ENCODE data around the gene NME1. TPM values are rescaled to one million over a fixed set of nuclear protein-coding genes. Genes with fewer than 3 reads are reported as not detected.
A peak's percentile ranks its signal among the peaks of the same experiment; 100 is the strongest.

Gene NME1
- total and polyA plus RNA-seq, 9 of the 15 experiments (the other 6 are each of a cell fraction or from before 2014, with no cell fraction given) = 449 to 1,588 (median 604) TPM

GRCh38 chr17:51120739-51121619, 32.4 kb upstream of the NME1 start, which contains the start of gene SPAG9 (continued):
- TF ChIP-seq SMARCB1 (IDR thresholded peaks at IDR 0.05; ENCODE audit: insufficient read length, low read depth) = no peak
- peak; percentile 43 for TF ChIP-seq SMAD1 (IDR thresholded peaks at IDR 0.05; ENCODE audit: low read depth, low read length, partially characterized antibody)
- no peak for TF ChIP-seq CREB3 (tag; conservative IDR thresholded peaks at IDR 0.05; ENCODE audit: low read depth)
- peak; percentile 17 for TF ChIP-seq KDM5B (IDR thresholded peaks at IDR 0.05; ENCODE audit: insufficient replicate concordance, low read depth, low read length)
- TF ChIP-seq GTF3C2 (IDR thresholded peaks at IDR 0.05; ENCODE audit: borderline replicate concordance, extremely low read depth, insufficient read length) = no peak
- TF ChIP-seq CHD1 (IDR thresholded peaks at IDR 0.05; ENCODE audit: low read length) = peak; percentile 84
- peak; percentile 29 for TF ChIP-seq RBFOX2 (IDR thresholded peaks at IDR 0.05; ENCODE audit: low read depth, low read length)
- no peak for TF ChIP-seq CBX2 (IDR thresholded peaks at IDR 0.05; ENCODE audit: insufficient read depth, low read length, poor library complexity, severe bottlenecking)
- no peak for TF ChIP-seq ZEB2 (IDR thresholded peaks at IDR 0.05)
- TF ChIP-seq MBD2 (IDR thresholded peaks at IDR 0.05; ENCODE audit: borderline replicate concordance, low read depth) = peak; percentile 72
- TF ChIP-seq ZFX (CRISPR knock-in tag; IDR thresholded peaks at IDR 0.05) = peak; percentile 63; the same call in 1 of the 2 replicates
- TF ChIP-seq, protein P1, sequence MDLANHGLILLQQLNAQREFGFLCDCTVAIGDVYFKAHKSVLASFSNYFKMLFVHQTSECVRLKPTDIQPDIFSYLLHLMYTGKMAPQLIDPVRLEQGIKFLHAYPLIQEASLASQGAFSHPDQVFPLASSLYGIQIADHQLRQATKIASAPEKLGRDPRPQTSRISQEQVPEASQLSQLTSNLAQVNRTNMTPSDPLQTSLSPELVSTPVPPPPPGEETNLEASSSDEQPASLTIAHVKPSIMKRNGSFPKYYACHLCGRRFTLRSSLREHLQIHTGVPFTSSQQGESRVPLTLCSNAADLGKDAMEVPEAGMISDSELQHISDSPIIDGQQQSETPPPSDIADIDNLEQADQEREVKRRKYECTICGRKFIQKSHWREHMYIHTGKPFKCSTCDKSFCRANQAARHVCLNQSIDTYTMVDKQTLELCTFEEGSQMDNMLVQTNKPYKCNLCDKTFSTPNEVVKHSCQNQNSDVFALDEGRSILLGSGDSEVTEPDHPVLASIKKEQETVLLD (IDR thresholded peaks at IDR 0.05) = no peak
- TF ChIP-seq RREB1 (CRISPR knock-in tag; IDR thresholded peaks at IDR 0.05) = no peak
- no peak for TF ChIP-seq ZKSCAN8 (CRISPR knock-in tag; IDR thresholded peaks at IDR 0.05)
- TF ChIP-seq MCM2 (IDR thresholded peaks at IDR 0.05; ENCODE audit: low read depth) = no peak

Data from K562 (cell line).